Mesenchymal stem cell (in vitro differentiated cells and primary cell): ENCODE measurements around the gene KIF25.
"Not testable (repeated sequence)": the region's sequence is repeated elsewhere in the genome, so short reads cannot be mapped to it uniquely, and the experiment has no call there.

Source experiments
- DNase-seq: peaks from one replicate; pipeline ENCODE4 v3.0.0-alpha.2; 2013
- H2AFZ ChIP-seq: one replicate; pipeline ENCODE4 v1.6.1; 2013; ENCODE audit warnings: low read depth, mild to moderate bottlenecking, control low read depth, inconsistent platforms, low read length, moderate library complexity
- H2AK5ac ChIP-seq: 2 replicates; pipeline ENCODE4 v1.6.1; 2013; ENCODE audit warnings: low read length, moderate library complexity, mild to moderate bottlenecking, inconsistent platforms; ENCODE audit not compliant: severe bottlenecking
- H2BK120ac ChIP-seq: one replicate; pipeline ENCODE4 v1.6.1; 2013; ENCODE audit warnings: low read depth, mild to moderate bottlenecking, inconsistent platforms, low read length, moderate library complexity
- H2BK12ac ChIP-seq, 2 experiments: one replicate each; pipeline ENCODE4 v1.6.1; 2013; ENCODE audit warnings: inconsistent platforms in 2 of 2, low read length in 2 of 2, mild to moderate bottlenecking in 2 of 2, moderate library complexity in 2 of 2, control low read depth in 1 of 2
- H2BK15ac ChIP-seq: one replicate; pipeline ENCODE4 v1.6.1; 2013; ENCODE audit warnings: mild to moderate bottlenecking, low read depth, inconsistent platforms; ENCODE audit not compliant: poor library complexity, severe bottlenecking
- H2BK5ac ChIP-seq: 2 replicates; pipeline ENCODE4 v1.6.1; 2013; ENCODE audit warnings: low read depth, mild to moderate bottlenecking, low read length, control low read depth, inconsistent platforms; ENCODE audit not compliant: poor library complexity, severe bottlenecking
- H3K14ac ChIP-seq, 2 experiments: one replicate each; pipeline ENCODE4 v1.6.1; 2013; ENCODE audit warnings: inconsistent platforms in 2 of 2, low read length in 2 of 2, control low read depth in 1 of 2, mild to moderate bottlenecking in 1 of 2, moderate library complexity in 1 of 2
- H3K18ac ChIP-seq, 2 experiments: one replicate each; pipeline ENCODE4 v1.6.1; 2013; ENCODE audit warnings: inconsistent platforms in 2 of 2, low read length in 2 of 2, control low read depth in 1 of 2, low read depth in 1 of 2, mild to moderate bottlenecking in 1 of 2
- H3K23ac ChIP-seq, 2 experiments: one replicate each; pipeline ENCODE4 v1.6.1; 2013; ENCODE audit warnings: inconsistent platforms in 2 of 2, low read length in 2 of 2, mild to moderate bottlenecking in 2 of 2, moderate library complexity in 2 of 2, control low read depth in 1 of 2
- H3K27ac ChIP-seq: 2 replicates; pipeline ENCODE4 v1.5.1; 2013; ENCODE audit warnings: mild to moderate bottlenecking, moderate library complexity, low read length, control low read depth, inconsistent platforms; ENCODE audit not compliant: poor library complexity, severe bottlenecking
- H3K27me3 ChIP-seq, 2 experiments: 2 replicates each; pipeline versions ENCODE4 v1.6.1 to v1.7.0; 2013; ENCODE audit warnings: low read length in 2 of 2, mild to moderate bottlenecking in 2 of 2, moderate library complexity in 2 of 2, control low read depth in 1 of 2, inconsistent platforms in 1 of 2; ENCODE audit not compliant: control insufficient read depth in 1 of 2, insufficient read depth in 1 of 2
- H3K36me3 ChIP-seq, 2 experiments: 2 replicates each; pipeline versions ENCODE4 v1.6.1 to v1.7.0; 2013; ENCODE audit warnings: low read length in 2 of 2, control low read depth in 1 of 2, inconsistent platforms in 1 of 2, low read depth in 1 of 2, mild to moderate bottlenecking in 1 of 2; ENCODE audit not compliant: insufficient read depth in 2 of 2, control insufficient read depth in 1 of 2
- H3K4ac ChIP-seq, 2 experiments: one replicate each; pipeline ENCODE4 v1.6.1; 2013; ENCODE audit warnings: inconsistent platforms in 2 of 2, low read length in 2 of 2, mild to moderate bottlenecking in 2 of 2, moderate library complexity in 2 of 2, control low read depth in 1 of 2, low read depth in 1 of 2
- H3K4me1 ChIP-seq: 2 replicates; pipeline ENCODE4 v1.6.1; 2013; ENCODE audit warnings: low read depth, low read length, control low read depth; ENCODE audit not compliant: control insufficient read depth, insufficient read depth
- H3K4me2 ChIP-seq: 2 replicates; pipeline ENCODE4 v1.6.1; 2013; ENCODE audit warnings: low read length, mild to moderate bottlenecking, inconsistent platforms; ENCODE audit not compliant: poor library complexity, severe bottlenecking
- H3K4me3 ChIP-seq, 2 experiments: 2 replicates each; pipeline versions ENCODE4 v1.5.1 to v1.7.0; 2013; ENCODE audit warnings: low read length in 2 of 2, mild to moderate bottlenecking in 2 of 2, control low read depth in 1 of 2, low read depth in 1 of 2; ENCODE audit not compliant: insufficient read depth in 1 of 2
- H3K79me1 ChIP-seq: replicated peaks from 2 replicates; pipeline ENCODE4 v1.6.1; 2013; ENCODE audit warnings: mild to moderate bottlenecking, control low read depth, low read length, inconsistent platforms; ENCODE audit not compliant: poor library complexity, severe bottlenecking
- H3K9ac ChIP-seq: 2 replicates; pipeline ENCODE4 v1.7.0; 2013; ENCODE audit warnings: mild to moderate bottlenecking, low read length, moderate library complexity
- H3K9me3 ChIP-seq: 2 replicates; pipeline ENCODE4 v1.7.0; 2013; ENCODE audit warnings: mild to moderate bottlenecking, low read length; ENCODE audit not compliant: control insufficient read depth
- H4K8ac ChIP-seq: one replicate; pipeline ENCODE4 v1.6.1; 2013; ENCODE audit warnings: inconsistent platforms, mild to moderate bottlenecking, low read length, moderate library complexity
- H4K91ac ChIP-seq: one replicate; pipeline ENCODE4 v1.6.1; 2013; ENCODE audit warnings: mild to moderate bottlenecking, low read length, inconsistent platforms
- WGBS: methylation state at CpG from one replicate; pipeline ENCODE4 v1.1.7; 2013; ENCODE audit warnings: mixed read lengths; 5-methylcytosine and 5-hydroxymethylcytosine counted together

The KIF25 gene

GRCh38 chr6:168001029-168001332, 3.5 kb downstream of the KIF25 start:
- H3K4me3 ChIP-seq: no peak overlapping the region
- H3K14ac ChIP-seq: no peak overlapping the region
- no peak overlapping the region for H2AFZ ChIP-seq
- no peak overlapping the region for H2BK120ac ChIP-seq
- no peak overlapping the region for H2AK5ac ChIP-seq
- H4K8ac ChIP-seq: no peak overlapping the region
- no peak overlapping the region for H2BK12ac ChIP-seq
- H3K23ac ChIP-seq: no peak overlapping the region
- H3K9me3 ChIP-seq: no peaks in the 10 kb centered on the region
- no peak overlapping the region for H3K4me2 ChIP-seq
- no peak overlapping the region for H3K9ac ChIP-seq
- no peak overlapping the region for H4K91ac ChIP-seq
- no peak overlapping the region for H2BK5ac ChIP-seq
- no peak overlapping the region for H3K4ac ChIP-seq
- H3K27ac ChIP-seq: no peak overlapping the region
- no peak for DNase-seq
- H2BK15ac ChIP-seq: no peak overlapping the region
- 95% methylated on average over 10 of the region's 10 CpGs for WGBS
- H3K27me3 ChIP-seq: peaks cover 0 to 49% of the 10 kb centered on the region in 2 experiments
- no peaks in the 10 kb centered on the region for H3K4me1 ChIP-seq
- no peaks in the 10 kb centered on the region for H3K79me1 ChIP-seq
- no peak overlapping the region for H3K18ac ChIP-seq
- no peaks in the 10 kb centered on the region for H3K36me3 ChIP-seq

GRCh38 chr6:168001514-168001913, 4.0 kb downstream of the KIF25 start:
- H2AK5ac ChIP-seq, H2BK15ac ChIP-seq, H2AFZ ChIP-seq, H3K4ac ChIP-seq, H3K18ac ChIP-seq, H4K91ac ChIP-seq, H2BK120ac ChIP-seq, H3K14ac ChIP-seq, H3K9ac ChIP-seq, H3K4me1 ChIP-seq, DNase-seq, H4K8ac ChIP-seq, H3K9me3 ChIP-seq, H3K4me3 ChIP-seq, H3K27ac ChIP-seq, H3K4me2 ChIP-seq, H2BK5ac ChIP-seq, H3K36me3 ChIP-seq, H3K79me1 ChIP-seq, H2BK12ac ChIP-seq, H3K23ac ChIP-seq: not testable (repeated sequence)
- WGBS: 73% methylated on average over 10 of the region's 21 CpGs
- H3K27me3 ChIP-seq: peaks cover 0 to 44% of the 10 kb centered on the region in 2 experiments

GRCh38 chr6:168002804-168003203, 5.3 kb downstream of the KIF25 start:
- H3K9me3 ChIP-seq: peaks cover under 1% of the 10 kb centered on the region
- no peaks in the 10 kb centered on the region for H3K36me3 ChIP-seq
- no peak overlapping the region for H2BK12ac ChIP-seq
- no peak overlapping the region for H2AK5ac ChIP-seq
- WGBS: 80% methylated on average over 6 of the region's 6 CpGs
- no peak overlapping the region for H4K91ac ChIP-seq
- H2AFZ ChIP-seq: no peak overlapping the region
- peak overlapping the region; percentile 9 to 16 for H3K18ac ChIP-seq
- H2BK5ac ChIP-seq: no peak overlapping the region
- H3K9ac ChIP-seq: no peak overlapping the region
- peak overlapping the region; percentile 19 for H4K8ac ChIP-seq
- H3K4me3 ChIP-seq: no peak overlapping the region
- DNase-seq: no peak
- no peak overlapping the region for H3K4ac ChIP-seq
- H3K4me2 ChIP-seq: no peak overlapping the region
- H3K27me3 ChIP-seq: peaks cover 0 to 41% of the 10 kb centered on the region in 2 experiments
- H3K23ac ChIP-seq: no peak overlapping the region
- no peak overlapping the region for H2BK15ac ChIP-seq
- no peak overlapping the region for H3K27ac ChIP-seq
- H3K4me1 ChIP-seq: peaks cover 3% of the 10 kb centered on the region
- no peak overlapping the region for H2BK120ac ChIP-seq
- H3K79me1 ChIP-seq: no peaks in the 10 kb centered on the region
- H3K14ac ChIP-seq: no peak overlapping the region

DNA sequence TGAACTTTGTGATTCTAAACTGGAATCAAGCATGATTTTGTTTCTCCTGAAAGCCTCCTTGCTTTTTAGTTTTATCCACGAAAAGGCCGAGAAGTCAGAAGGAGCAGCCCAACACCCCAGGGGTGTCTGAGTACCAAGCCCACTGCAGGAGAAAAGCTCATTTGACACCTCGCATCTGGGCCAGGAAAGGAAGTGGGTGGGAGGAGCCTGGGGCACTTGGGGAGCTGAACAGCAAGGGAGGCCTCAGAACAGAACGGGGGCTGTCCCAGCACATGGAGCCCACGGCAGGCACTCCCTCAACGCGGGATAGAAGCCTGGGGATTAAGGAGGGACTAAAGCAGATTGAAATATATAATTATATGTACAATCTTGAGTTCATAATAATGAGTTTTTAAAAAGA, 6.6 kb downstream of the KIF25 start:
- Histone ChIP-seq H4K91ac (no peak overlapping the region), H3K27me3 (peaks cover 0 to 39% of the 10 kb centered on the region in 2 experiments), H3K14ac (peak overlapping the region in 1 of 2 experiments; percentile 37), H3K4me2 (no peak overlapping the region), H2AK5ac (no peak overlapping the region), H3K23ac (no peak overlapping the region), H3K18ac (no peak overlapping the region), H3K79me1 (no peaks in the 10 kb centered on the region), H3K4ac (no peak overlapping the region), H2BK12ac (no peak overlapping the region), H2BK5ac (no peak overlapping the region), H2AFZ (no peak overlapping the region), H4K8ac (peak overlapping the region; percentile 67), H3K36me3 (no peaks in the 10 kb centered on the region), H3K9ac (no peak overlapping the region), H2BK15ac (no peak overlapping the region), H3K9me3 (peaks cover 11% of the 10 kb centered on the region), H3K4me1 (peaks cover 3% of the 10 kb centered on the region), H3K4me3 (no peak overlapping the region), H2BK120ac (no peak overlapping the region), H3K27ac (no peak overlapping the region)
- no peak for DNase-seq
- WGBS: 81% methylated on average over 3 of the region's 7 CpGs
